Dedifferentiated amniotic fluid mesenchymal stem cell (primary cell): ENCODE data around the gene UBE2O.

Experiments
- DNase-seq: peaks from one replicate; pipeline ENCODE4 v3.0.0-alpha.2; 2016; ENCODE audit errors: extremely low spot score

Gene UBE2O

GRCh38 chr17:76467366-76467765 is 14.4 kb upstream of the UBE2O start, which contains the start of gene AANAT:
Gene AANAT (plus strand): TSS chr17:76467603. CDS start chr17:76468747, 1,144 bp downstream.
- no peak for DNase-seq

- DNase-seq, result no peak
Measured at GRCh38 chr17:76466775-76467130, 13.8 kb upstream of the UBE2O start.

- DNase-seq, result no peak
Measured at GRCh38 chr17:76462556-76463290, 9.8 kb upstream of the UBE2O start.

- no peak for DNase-seq
Measured at GRCh38 chr17:76461765-76462555, 9.0 kb upstream of the UBE2O start.

- no peak for DNase-seq
Measured at GRCh38 chr17:76459674-76460073, 6.7 kb upstream of the UBE2O start.

GRCh38 chr17:76458580-76459490 is 5.9 kb upstream of the UBE2O start:
- DNase-seq, result peak; percentile 28

- no peak for DNase-seq
Measured at GRCh38 chr17:76453431-76453743, 435 bp upstream of the UBE2O start.

- no peak for DNase-seq
Measured at GRCh38 chr17:76452127-76452659, 759 bp downstream of the UBE2O start.

- DNase-seq, result no peak
Measured at GRCh38 chr17:76451506-76451905, 1.4 kb downstream of the UBE2O start.

GRCh38 chr17:76449126-76449525 is 3.8 kb downstream of the UBE2O start:
- DNase-seq, result no peak

GRCh38 chr17:76447931-76448652 is 4.9 kb downstream of the UBE2O start:
- DNase-seq, result no peak

- DNase-seq, result no peak
Measured at GRCh38 chr17:76446449-76447231, 6.3 kb downstream of the UBE2O start.

GRCh38 chr17:76445697-76446448 is 7.1 kb downstream of the UBE2O start:
- no peak for DNase-seq

- no peak for DNase-seq
Measured at GRCh38 chr17:76444518-76445311, 8.2 kb downstream of the UBE2O start.

GRCh38 chr17:76442341-76443338 is 10.3 kb downstream of the UBE2O start:
- DNase-seq, result no peak

- DNase-seq, result no peak
Measured at GRCh38 chr17:76441686-76442340, 11.1 kb downstream of the UBE2O start.

- no peak for DNase-seq
Measured at GRCh38 chr17:76440751-76441362, 12.1 kb downstream of the UBE2O start.
